PFSK-1 (cell line): ENCODE measurements around the gene RPP25. TPM values are rescaled to one million over a fixed set of nuclear protein-coding genes. Genes with fewer than 3 reads are reported as not detected.

Source experiments
- FOXP2 ChIP-seq: optimal IDR thresholded peaks from 2 replicates; pipeline ENCODE3; 2011; ENCODE audit warnings: borderline replicate concordance, control low read depth, inconsistent platforms; ENCODE audit not compliant: insufficient read depth; ENCODE audit errors: extremely low read length, extremely low read depth
- POLR2AphosphoS5 ChIP-seq: IDR thresholded peaks from 2 replicates; pipeline ENCODE4 v1.6.1; 2012; ENCODE audit warnings: low read depth, mild to moderate bottlenecking, control low read depth, low read length, moderate library complexity
- REST ChIP-seq, 2 experiments: IDR thresholded peaks; 2 replicates each; pipeline versions ENCODE4 v1.6.1 to v1.8.0; 2011 to 2012; ENCODE audit warnings: low read depth in 2 of 2, low read length in 2 of 2, control low read depth in 1 of 2, inconsistent platforms in 1 of 2, mild to moderate bottlenecking in 1 of 2, moderate library complexity in 1 of 2; ENCODE audit not compliant: insufficient read depth in 1 of 2
- SIN3A ChIP-seq: IDR thresholded peaks from 2 replicates; pipeline ENCODE4 v1.6.1; 2012; ENCODE audit warnings: mild to moderate bottlenecking, low read length, moderate library complexity, borderline replicate concordance; ENCODE audit not compliant: insufficient read depth
- TAF1 ChIP-seq: IDR thresholded peaks from 2 replicates; pipeline ENCODE4 v1.6.1; 2012; ENCODE audit warnings: low read length, control low read depth, borderline replicate concordance; ENCODE audit not compliant: insufficient read depth
- polyA plus RNA-seq: library from polyadenylated mRNA; unstranded; fragments of >200 nt; gene quantifications from one replicate; pipeline ENCODE4 v1.2.1, GENCODE V29; 2012; ENCODE audit warnings: low read depth, missing spikeins; ENCODE audit not compliant: insufficient read length

RPP25 gene
- polyA plus RNA-seq: 0.13 TPM

GRCh38 chr15:74956648-74957475 is at the start of gene RPP25:
Gene RPP25 (minus strand): TSS chr15:74956772. CDS start chr15:74956583, 189 bp downstream.
- TF ChIP-seq REST (IDR thresholded peaks at IDR 0.05; ENCODE audit: insufficient read depth in 1 of 2, low read depth in 2 of 2, low read length in 2 of 2) (no peak), POLR2AphosphoS5 (no peak), TAF1 (no peak), SIN3A (no peak), FOXP2 (no peak)

GRCh38 chr15:75002398-75002797 is 45.8 kb upstream of the RPP25 start:
- TF ChIP-seq REST (IDR thresholded peaks at IDR 0.05; ENCODE audit: insufficient read depth in 1 of 2, low read depth in 2 of 2, low read length in 2 of 2) (no peak), FOXP2 (no peak)

GRCh38 chr15:75001310-75001709 is 44.7 kb upstream of the RPP25 start:
- TF ChIP-seq REST (IDR thresholded peaks at IDR 0.05; ENCODE audit: insufficient read depth in 1 of 2, low read depth in 2 of 2, low read length in 2 of 2): no peak
- TF ChIP-seq SIN3A: no peak
- TF ChIP-seq FOXP2: no peak
- no peak for TF ChIP-seq TAF1
- no peak for TF ChIP-seq POLR2AphosphoS5

GRCh38 chr15:74997543-74997942 is 41.0 kb upstream of the RPP25 start:
- no peak for TF ChIP-seq FOXP2
- no peak for TF ChIP-seq SIN3A
- TF ChIP-seq TAF1: no peak
- TF ChIP-seq REST (IDR thresholded peaks at IDR 0.05; ENCODE audit: insufficient read depth in 1 of 2, low read depth in 2 of 2, low read length in 2 of 2): no peak
- no peak for TF ChIP-seq POLR2AphosphoS5

GRCh38 chr15:74997141-74997540 is 40.6 kb upstream of the RPP25 start:
- no peak for TF ChIP-seq POLR2AphosphoS5
- TF ChIP-seq REST (IDR thresholded peaks at IDR 0.05; ENCODE audit: insufficient read depth in 1 of 2, low read depth in 2 of 2, low read length in 2 of 2): no peak
- no peak for TF ChIP-seq TAF1
- TF ChIP-seq FOXP2: no peak
- no peak for TF ChIP-seq SIN3A
